H1 (cell line): ENCODE measurements around the gene ABHD6. TPM values are rescaled to one million over a fixed set of nuclear protein-coding genes. Genes with fewer than 3 reads are reported as not detected.

Source experiments
- CTCF ChIA-PET: fragments of 300-600 bp; sonication (Branson Sonifier 250); formaldehyde crosslinking; loops from one replicate; lab custom pipeline; 2021; ENCODE audit not compliant: partially characterized antibody; lab: Charles Lee
- POLR2A ChIA-PET: fragments of 300-600 bp; sonication (Branson Sonifier 250); formaldehyde crosslinking; loops from one replicate; lab custom pipeline; 2021; ENCODE audit warnings: inconsistent platforms; ENCODE audit not compliant: partially characterized antibody; lab: Charles Lee
- DNase-seq, 2 experiments: peaks; one replicate each; pipeline versions ENCODE4 v3.0.0 to v3.0.0-alpha.2; 2010 to 2022; ENCODE audit warnings: low spot score in 2 of 2, low read depth in 1 of 2, mixed read lengths in 1 of 2
- FAIRE-seq: peaks from 2 replicates; lab custom pipeline; 2011; peaks lifted over from hg19 to GRCh38; lab: Jason Lieb, UNC
- H2AFZ ChIP-seq: 2 replicates; pipeline ENCODE4 v1.8.1; 2012; ENCODE audit warnings: low read length, inconsistent platforms
- H2AK5ac ChIP-seq: 2 replicates; pipeline ENCODE4 v1.6.1; 2013; ENCODE audit warnings: low read depth, low read length
- H2BK120ac ChIP-seq: replicated peaks from 2 replicates; pipeline ENCODE3; 2013; ENCODE audit warnings: low read depth, low read length, inconsistent platforms
- H2BK12ac ChIP-seq: 2 replicates; pipeline ENCODE4 v1.6.1; 2013; ENCODE audit warnings: low read depth, low read length
- H2BK15ac ChIP-seq: 2 replicates; pipeline ENCODE4 v1.6.1; 2013; ENCODE audit warnings: low read length
- H2BK20ac ChIP-seq: 2 replicates; pipeline ENCODE4 v1.6.1; 2013; ENCODE audit warnings: low read length
- H2BK5ac ChIP-seq: 2 replicates; pipeline ENCODE4 v1.6.1; 2013; ENCODE audit warnings: low read depth, low read length
- H3K14ac ChIP-seq: 2 replicates; pipeline ENCODE4 v1.6.1; 2013; ENCODE audit warnings: inconsistent platforms; ENCODE audit not compliant: insufficient read length
- H3K18ac ChIP-seq: 2 replicates; pipeline ENCODE4 v1.6.1; 2013; ENCODE audit warnings: low read length; ENCODE audit errors: extremely low read depth
- H3K23ac ChIP-seq: 2 replicates; pipeline ENCODE4 v1.6.1; 2013; ENCODE audit warnings: inconsistent platforms; ENCODE audit not compliant: insufficient read length
- H3K23me2 ChIP-seq: 2 replicates; pipeline ENCODE4 v1.6.1; 2013; ENCODE audit warnings: low read depth, low read length
- H3K27ac ChIP-seq: 2 replicates; pipeline ENCODE4 v1.6.1; 2011; ENCODE audit warnings: low read depth, low read length, inconsistent platforms
- H3K27me3 ChIP-seq, 4 experiments: replicated peaks in 1 of 4; 1 replicate in 1 of 4; 2 replicates in 3 of 4; pipeline versions ENCODE4 v1.6.1 to v1.8.1; 2011 to 2013; ENCODE audit warnings: low read length in 3 of 4, mild to moderate bottlenecking in 3 of 4, inconsistent platforms in 2 of 4, mixed read lengths in 2 of 4, moderate library complexity in 1 of 4; ENCODE audit not compliant: control insufficient read depth in 3 of 4, insufficient read depth in 3 of 4; ENCODE audit errors: extremely low read depth in 1 of 4
- H3K36me3 ChIP-seq, 4 experiments: 2 replicates each; pipeline versions ENCODE4 v1.6.1 to v1.8.1; 2011 to 2013; ENCODE audit warnings: mild to moderate bottlenecking in 4 of 4, low read length in 3 of 4, moderate library complexity in 2 of 4, control low read depth in 1 of 4, inconsistent platforms in 1 of 4; ENCODE audit not compliant: insufficient read depth in 4 of 4, control insufficient read depth in 2 of 4
- H3K4ac ChIP-seq: replicated peaks from 2 replicates; pipeline ENCODE3; 2013; ENCODE audit warnings: low read length, low read depth, mixed read lengths, inconsistent platforms; ENCODE audit not compliant: insufficient read length
- H3K4me1 ChIP-seq, 4 experiments: replicated peaks in 1 of 4; 1 replicate in 1 of 4; 2 replicates in 3 of 4; pipeline versions ENCODE4 v1.6.1 to v1.8.1; 2011 to 2013; ENCODE audit warnings: low read length in 3 of 4, inconsistent platforms in 2 of 4, mixed read lengths in 1 of 4; ENCODE audit not compliant: insufficient read depth in 4 of 4, control insufficient read depth in 3 of 4
- H3K4me2 ChIP-seq, 2 experiments: 2 replicates each; pipeline versions ENCODE4 v1.6.1 to v1.8.1; 2011 to 2013; ENCODE audit warnings: low read depth in 2 of 2, low read length in 2 of 2, control low read depth in 1 of 2, inconsistent platforms in 1 of 2, mild to moderate bottlenecking in 1 of 2; ENCODE audit not compliant: insufficient read depth in 1 of 2
- H3K4me3 ChIP-seq, 4 experiments: fragments of 200-600, 300-600 bp in 1 of 4; sonication (generic), shearing (Covaris generic), sonication (Bioruptor Twin) in 1 of 4; 2 replicates each; pipeline versions ENCODE4 v1.5.1 to v1.8.1; 2011 to 2016; ENCODE audit warnings: low read length in 4 of 4, low read depth in 3 of 4, control low read depth in 2 of 4, inconsistent platforms in 2 of 4, mild to moderate bottlenecking in 2 of 4, mixed read lengths in 1 of 4, moderate library complexity in 1 of 4; ENCODE audit not compliant: insufficient read depth in 2 of 4; ENCODE audit errors: extremely low read depth in 1 of 4
- H3K56ac ChIP-seq: replicated peaks from 2 replicates; pipeline ENCODE3; 2013; ENCODE audit warnings: low read depth, mild to moderate bottlenecking, mixed read lengths, low read length, inconsistent platforms; ENCODE audit not compliant: insufficient read length
- H3K79me1 ChIP-seq: 2 replicates; pipeline ENCODE4 v1.6.1; 2013; ENCODE audit warnings: low read depth, low read length, control low read depth
- H3K79me2 ChIP-seq, 2 experiments: 2 replicates each; pipeline versions ENCODE4 v1.6.1 to v1.8.1; 2012 to 2013; ENCODE audit warnings: low read length in 2 of 2, mild to moderate bottlenecking in 2 of 2, inconsistent platforms in 1 of 2; ENCODE audit not compliant: insufficient read depth in 2 of 2, control insufficient read depth in 1 of 2
- H3K9ac ChIP-seq, 4 experiments: replicated peaks in 1 of 4; 1 replicate in 1 of 4; 2 replicates in 3 of 4; pipeline versions ENCODE4 v1.6.1 to v1.8.1; 2011 to 2013; ENCODE audit warnings: low read depth in 3 of 4, low read length in 3 of 4, control low read depth in 2 of 4, mild to moderate bottlenecking in 2 of 4, moderate library complexity in 2 of 4, inconsistent platforms in 1 of 4; ENCODE audit errors: extremely low read depth in 1 of 4
- H3K9me3 ChIP-seq, 2 experiments: 2 replicates each; pipeline versions ENCODE4 v1.6.1 to v1.8.1; 2012 to 2013; ENCODE audit warnings: mild to moderate bottlenecking in 2 of 2, moderate library complexity in 2 of 2, control low read depth in 1 of 2, inconsistent platforms in 1 of 2, low read depth in 1 of 2, low read length in 1 of 2, mixed read lengths in 1 of 2; ENCODE audit not compliant: insufficient read depth in 2 of 2
- H4K20me1 ChIP-seq, 2 experiments: replicated peaks in 1 of 2; 2 replicates each; pipeline versions ENCODE3 to v1.8.1; 2011 to 2013; ENCODE audit warnings: inconsistent platforms in 2 of 2, low read length in 2 of 2, mild to moderate bottlenecking in 1 of 2; ENCODE audit not compliant: insufficient read depth in 2 of 2, control insufficient read depth in 1 of 2
- H4K5ac ChIP-seq: 2 replicates; pipeline ENCODE4 v1.6.1; 2013; ENCODE audit warnings: low read length, low read depth, mixed read lengths, inconsistent platforms; ENCODE audit not compliant: insufficient read length
- H4K8ac ChIP-seq: 2 replicates; pipeline ENCODE4 v1.8.0; 2013; ENCODE audit warnings: mild to moderate bottlenecking, moderate library complexity, low read length, inconsistent platforms; ENCODE audit not compliant: insufficient read depth; ENCODE audit errors: extremely low read depth
- H4K91ac ChIP-seq: replicated peaks from 2 replicates; pipeline ENCODE3; 2013; ENCODE audit warnings: low read length, mixed read lengths, inconsistent platforms; ENCODE audit not compliant: insufficient read length
- CEBPB ChIP-seq: IDR thresholded peaks from 2 replicates; pipeline ENCODE4 v1.6.1; 2012; ENCODE audit warnings: low read depth, low read length
- CTBP2 ChIP-seq: IDR thresholded peaks from 2 replicates; pipeline ENCODE4 v1.7.0; 2011; ENCODE audit warnings: borderline replicate concordance, mild to moderate bottlenecking, moderate library complexity, mixed read lengths, low read length; ENCODE audit not compliant: insufficient read depth, insufficient read length
- HDAC2 ChIP-seq, 2 experiments: fragments of 300-600 bp in 1 of 2; sonication (generic) in 1 of 2; IDR thresholded peaks; 2 replicates each; pipeline ENCODE4 v1.6.1; 2011 to 2012; ENCODE audit warnings: low read depth in 2 of 2, low read length in 2 of 2, mild to moderate bottlenecking in 2 of 2, moderate library complexity in 2 of 2, borderline replicate concordance in 1 of 2, inconsistent platforms in 1 of 2
- HDAC6 ChIP-seq: IDR thresholded peaks from one replicate; pipeline ENCODE4 v1.7.1; 2012; ENCODE audit warnings: low read depth, mild to moderate bottlenecking, inconsistent platforms, low read length, moderate library complexity
- NRF1 ChIP-seq: IDR thresholded peaks from 2 replicates; pipeline ENCODE4 v1.6.1; 2011; ENCODE audit warnings: mild to moderate bottlenecking, low read depth, low read length, improper control_type of control experiment
- PHF8 ChIP-seq: fragments of 200-600 bp; sonication (generic); conservative IDR thresholded peaks from 2 replicates; pipeline ENCODE4 v1.7.1; 2012; ENCODE audit warnings: low read depth, mild to moderate bottlenecking, inconsistent platforms, low read length, moderate library complexity
- RAD21 ChIP-seq, 2 experiments: IDR thresholded peaks in 1 of 2; conservative IDR thresholded peaks in 1 of 2; 2 replicates each; pipeline ENCODE4 v1.6.1; 2011; ENCODE audit warnings: low read depth in 2 of 2, low read length in 2 of 2, improper control_type of control experiment in 1 of 2, inconsistent platforms in 1 of 2, mild to moderate bottlenecking in 1 of 2, moderate library complexity in 1 of 2
- SIX5 ChIP-seq: IDR thresholded peaks from 2 replicates; pipeline ENCODE4 v1.6.1; 2011; ENCODE audit warnings: mild to moderate bottlenecking, low read depth, low read length
- SP2 ChIP-seq: IDR thresholded peaks from 2 replicates; pipeline ENCODE4 v1.6.1; 2012; ENCODE audit warnings: mild to moderate bottlenecking, low read length, inconsistent platforms
- SRF ChIP-seq: IDR thresholded peaks from 2 replicates; pipeline ENCODE4 v1.6.1; 2011; ENCODE audit warnings: mild to moderate bottlenecking, low read depth, low read length, moderate library complexity
- TAF1 ChIP-seq: IDR thresholded peaks from 2 replicates; pipeline ENCODE4 v1.6.1; 2011; ENCODE audit warnings: mild to moderate bottlenecking, low read depth, low read length
- TCF12 ChIP-seq: IDR thresholded peaks from 2 replicates; pipeline ENCODE4 v1.6.1; 2011; ENCODE audit warnings: low read depth, mild to moderate bottlenecking, low read length
- WGBS, 2 experiments: shearing (Covaris generic) in 1 of 2; methylation state at CpG; one replicate each; pipeline versions ENCODE4 v1.1.6 to v1.1.7; 2013 to 2015; ENCODE audit warnings: low lambda C conversion rate in 2 of 2, mixed read lengths in 2 of 2, inconsistent platforms in 1 of 2, low coverage in 1 of 2, missing lambda C conversion rate in 1 of 2; ENCODE audit not compliant: insufficient replicate concordance in 2 of 2, insufficient coverage in 1 of 2, insufficient read length in 1 of 2; ENCODE audit errors: extremely low coverage in 1 of 2, missing lambda C conversion rate in 1 of 2; 5-methylcytosine and 5-hydroxymethylcytosine counted together
- polyA plus RNA-seq, 7 experiments: library from polyadenylated mRNA; depleted of rRNA in 3 of 7; stranded (reverse) in 5 of 7; unstranded in 2 of 7; fragments of >200 nt in 5 of 7; fragments of 200-250 nt in 2 of 7; gene quantifications; 1 replicate in 5 of 7; 2 replicates in 1 of 7; 4 replicates in 1 of 7; pipeline versions ENCODE4 v1.2.1 to v1.2.3, GENCODE V29; 2011 to 2013; ENCODE audit warnings: missing spikeins in 2 of 7, mixed read lengths in 2 of 7
- total RNA-seq: library from RNA; stranded (reverse); fragmentation: NEBNext Ultra II Directional; extraction: Animal tissue kit (Norgen Biotek cat#: 25700); gene quantifications from 2 replicates; pipeline ENCODE4 v1.2.1, GENCODE V29; 2021
- TF ChIP-seq, protein P1 (sequence below): IDR thresholded peaks from 2 replicates; pipeline ENCODE4 v1.6.1; 2011; ENCODE audit warnings: low read length, improper control_type of control experiment

Gene ABHD6
- total and polyA plus RNA-seq, 2 of the 8 experiments (the other 6 are each of a cell fraction or from before 2014, with no cell fraction given), result 5.9 to 6.6 TPM

DNA sequence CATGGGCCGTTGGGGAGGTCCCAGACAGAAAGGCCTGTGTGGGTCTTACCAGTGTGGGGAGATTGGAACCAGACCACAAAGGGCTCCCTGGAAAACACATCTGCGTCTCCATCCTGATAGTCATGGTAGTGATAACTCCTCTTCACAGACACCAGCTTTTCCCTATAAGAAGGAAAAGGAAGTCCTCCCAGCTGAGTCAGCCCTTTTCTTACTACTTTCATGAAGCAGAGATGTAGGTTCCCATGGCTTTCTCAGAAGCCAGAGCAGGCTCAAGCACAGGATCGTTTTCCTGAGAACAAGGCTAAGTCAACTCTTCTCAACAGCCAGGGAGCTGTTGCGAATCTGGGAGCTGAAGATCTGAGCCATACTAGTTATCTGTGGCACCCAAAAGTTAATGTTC lies 32.9 kb upstream of the ABHD6 start:
- no peaks in the 10 kb centered on the region for H3K36me3 ChIP-seq
- H2BK120ac ChIP-seq, result no peak overlapping the region
- H3K79me2 ChIP-seq, result no peaks in the 10 kb centered on the region
- no peak overlapping the region for H2AFZ ChIP-seq
- no peak overlapping the region for H4K91ac ChIP-seq
- no peak overlapping the region for H3K27ac ChIP-seq
- H3K4me1 ChIP-seq, result no peaks in the 10 kb centered on the region
- ChIA-PET CTCF (interaction anchor here (0.6 to 3.1 kb wide), 5 partner anchors 13 to 1120 kb away, joined by 3 to 19 read pairs (median 8); no protein-coding TSS in a partner anchor), POLR2A (no interaction called here)
- no peak overlapping the region for H2BK12ac ChIP-seq
- H3K9ac ChIP-seq, result no peak overlapping the region
- H3K4ac ChIP-seq, result no peak overlapping the region
- no peaks in the 10 kb centered on the region for H3K79me1 ChIP-seq
- no peak overlapping the region for H3K4me3 ChIP-seq
- H3K9me3 ChIP-seq, result no peaks in the 10 kb centered on the region
- no peak overlapping the region for H3K18ac ChIP-seq
- H3K14ac ChIP-seq, result no peak overlapping the region
- no peak overlapping the region for H2BK5ac ChIP-seq
- H2BK15ac ChIP-seq, result no peak overlapping the region
- H4K8ac ChIP-seq, result no peak overlapping the region
- H3K56ac ChIP-seq, result no peak overlapping the region
- H3K27me3 ChIP-seq, result no peaks in the 10 kb centered on the region
- H3K4me2 ChIP-seq, result no peak overlapping the region
- H2BK20ac ChIP-seq, result no peak overlapping the region
- H3K23ac ChIP-seq, result no peak overlapping the region
- no peak overlapping the region for H4K5ac ChIP-seq
- no peak overlapping the region for H2AK5ac ChIP-seq
- DNase-seq, result no peak
- H3K23me2 ChIP-seq, result no peaks in the 10 kb centered on the region
- WGBS, 2 experiments, result 90% methylated on average over 4 of the region's 4 CpGs; no CpG with 5 or more reads in 1 of the 2 experiments
- FAIRE-seq, result no peak
- no peaks in the 10 kb centered on the region for H4K20me1 ChIP-seq
- TF ChIP-seq NRF1 (no peak), SRF (no peak), HDAC2 (IDR thresholded peaks at IDR 0.05; ENCODE audit: borderline replicate concordance in 1 of 2, low read depth in 2 of 2, low read length in 2 of 2) (no peak), RAD21 (IDR thresholded peaks at IDR 0.05 in 1 of 2, conservative IDR thresholded peaks at IDR 0.05 in 1 of 2; ENCODE audit: low read depth in 2 of 2, low read length in 2 of 2) (no peak), PHF8 (no peak), SP2 (no peak), TAF1 (no peak), CTBP2 (no peak), SIX5 (no peak), TCF12 (no peak), HDAC6 (no peak), CEBPB (no peak)
- TF ChIP-seq, protein P1, sequence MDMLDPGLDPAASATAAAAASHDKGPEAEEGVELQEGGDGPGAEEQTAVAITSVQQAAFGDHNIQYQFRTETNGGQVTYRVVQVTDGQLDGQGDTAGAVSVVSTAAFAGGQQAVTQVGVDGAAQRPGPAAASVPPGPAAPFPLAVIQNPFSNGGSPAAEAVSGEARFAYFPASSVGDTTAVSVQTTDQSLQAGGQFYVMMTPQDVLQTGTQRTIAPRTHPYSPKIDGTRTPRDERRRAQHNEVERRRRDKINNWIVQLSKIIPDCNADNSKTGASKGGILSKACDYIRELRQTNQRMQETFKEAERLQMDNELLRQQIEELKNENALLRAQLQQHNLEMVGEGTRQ, result no peak
